Mesenchymal stem cell (in vitro differentiated cells and primary cell): Measurements from ENCODE around the gene ITGAX.
A peak's percentile ranks its signal among the peaks of the same experiment; 100 is the strongest.

Source experiments
- DNase-seq: peaks from one replicate; pipeline ENCODE4 v3.0.0-alpha.2; 2013
- H2AFZ ChIP-seq: one replicate; pipeline ENCODE4 v1.6.1; 2013; ENCODE audit warnings: low read depth, mild to moderate bottlenecking, control low read depth, inconsistent platforms, low read length, moderate library complexity
- H2AK5ac ChIP-seq: 2 replicates; pipeline ENCODE4 v1.6.1; 2013; ENCODE audit warnings: low read length, moderate library complexity, mild to moderate bottlenecking, inconsistent platforms; ENCODE audit not compliant: severe bottlenecking
- H2BK120ac ChIP-seq: one replicate; pipeline ENCODE4 v1.6.1; 2013; ENCODE audit warnings: low read depth, mild to moderate bottlenecking, inconsistent platforms, low read length, moderate library complexity
- H2BK12ac ChIP-seq, 2 experiments: one replicate each; pipeline ENCODE4 v1.6.1; 2013; ENCODE audit warnings: inconsistent platforms in 2 of 2, low read length in 2 of 2, mild to moderate bottlenecking in 2 of 2, moderate library complexity in 2 of 2, control low read depth in 1 of 2
- H2BK15ac ChIP-seq: one replicate; pipeline ENCODE4 v1.6.1; 2013; ENCODE audit warnings: mild to moderate bottlenecking, low read depth, inconsistent platforms; ENCODE audit not compliant: poor library complexity, severe bottlenecking
- H2BK5ac ChIP-seq: 2 replicates; pipeline ENCODE4 v1.6.1; 2013; ENCODE audit warnings: low read depth, mild to moderate bottlenecking, low read length, control low read depth, inconsistent platforms; ENCODE audit not compliant: poor library complexity, severe bottlenecking
- H3K14ac ChIP-seq, 2 experiments: one replicate each; pipeline ENCODE4 v1.6.1; 2013; ENCODE audit warnings: inconsistent platforms in 2 of 2, low read length in 2 of 2, control low read depth in 1 of 2, mild to moderate bottlenecking in 1 of 2, moderate library complexity in 1 of 2
- H3K18ac ChIP-seq, 2 experiments: one replicate each; pipeline ENCODE4 v1.6.1; 2013; ENCODE audit warnings: inconsistent platforms in 2 of 2, low read length in 2 of 2, control low read depth in 1 of 2, low read depth in 1 of 2, mild to moderate bottlenecking in 1 of 2
- H3K23ac ChIP-seq, 2 experiments: one replicate each; pipeline ENCODE4 v1.6.1; 2013; ENCODE audit warnings: inconsistent platforms in 2 of 2, low read length in 2 of 2, mild to moderate bottlenecking in 2 of 2, moderate library complexity in 2 of 2, control low read depth in 1 of 2
- H3K27ac ChIP-seq: 2 replicates; pipeline ENCODE4 v1.5.1; 2013; ENCODE audit warnings: mild to moderate bottlenecking, moderate library complexity, low read length, control low read depth, inconsistent platforms; ENCODE audit not compliant: poor library complexity, severe bottlenecking
- H3K27me3 ChIP-seq, 2 experiments: 2 replicates each; pipeline versions ENCODE4 v1.6.1 to v1.7.0; 2013; ENCODE audit warnings: low read length in 2 of 2, mild to moderate bottlenecking in 2 of 2, moderate library complexity in 2 of 2, control low read depth in 1 of 2, inconsistent platforms in 1 of 2; ENCODE audit not compliant: control insufficient read depth in 1 of 2, insufficient read depth in 1 of 2
- H3K36me3 ChIP-seq, 2 experiments: 2 replicates each; pipeline versions ENCODE4 v1.6.1 to v1.7.0; 2013; ENCODE audit warnings: low read length in 2 of 2, control low read depth in 1 of 2, inconsistent platforms in 1 of 2, low read depth in 1 of 2, mild to moderate bottlenecking in 1 of 2; ENCODE audit not compliant: insufficient read depth in 2 of 2, control insufficient read depth in 1 of 2
- H3K4ac ChIP-seq, 2 experiments: one replicate each; pipeline ENCODE4 v1.6.1; 2013; ENCODE audit warnings: inconsistent platforms in 2 of 2, low read length in 2 of 2, mild to moderate bottlenecking in 2 of 2, moderate library complexity in 2 of 2, control low read depth in 1 of 2, low read depth in 1 of 2
- H3K4me1 ChIP-seq: 2 replicates; pipeline ENCODE4 v1.6.1; 2013; ENCODE audit warnings: low read depth, low read length, control low read depth; ENCODE audit not compliant: control insufficient read depth, insufficient read depth
- H3K4me2 ChIP-seq: 2 replicates; pipeline ENCODE4 v1.6.1; 2013; ENCODE audit warnings: low read length, mild to moderate bottlenecking, inconsistent platforms; ENCODE audit not compliant: poor library complexity, severe bottlenecking
- H3K4me3 ChIP-seq, 2 experiments: 2 replicates each; pipeline versions ENCODE4 v1.5.1 to v1.7.0; 2013; ENCODE audit warnings: low read length in 2 of 2, mild to moderate bottlenecking in 2 of 2, control low read depth in 1 of 2, low read depth in 1 of 2; ENCODE audit not compliant: insufficient read depth in 1 of 2
- H3K79me1 ChIP-seq: replicated peaks from 2 replicates; pipeline ENCODE4 v1.6.1; 2013; ENCODE audit warnings: mild to moderate bottlenecking, control low read depth, low read length, inconsistent platforms; ENCODE audit not compliant: poor library complexity, severe bottlenecking
- H3K9ac ChIP-seq: 2 replicates; pipeline ENCODE4 v1.7.0; 2013; ENCODE audit warnings: mild to moderate bottlenecking, low read length, moderate library complexity
- H3K9me3 ChIP-seq: 2 replicates; pipeline ENCODE4 v1.7.0; 2013; ENCODE audit warnings: mild to moderate bottlenecking, low read length; ENCODE audit not compliant: control insufficient read depth
- H4K8ac ChIP-seq: one replicate; pipeline ENCODE4 v1.6.1; 2013; ENCODE audit warnings: inconsistent platforms, mild to moderate bottlenecking, low read length, moderate library complexity
- H4K91ac ChIP-seq: one replicate; pipeline ENCODE4 v1.6.1; 2013; ENCODE audit warnings: mild to moderate bottlenecking, low read length, inconsistent platforms
- WGBS: methylation state at CpG from one replicate; pipeline ENCODE4 v1.1.7; 2013; ENCODE audit warnings: mixed read lengths; 5-methylcytosine and 5-hydroxymethylcytosine counted together

The ITGAX gene

GRCh38 chr16:31423241-31423640 lies 68.3 kb downstream of the ITGAX start:
- Histone ChIP-seq H4K91ac (no peak overlapping the region), H3K27ac (no peak overlapping the region), H3K14ac (no peak overlapping the region), H2AFZ (no peak overlapping the region), H3K9me3 (peaks cover 19% of the 10 kb centered on the region), H2AK5ac (no peak overlapping the region), H4K8ac (no peak overlapping the region), H2BK120ac (no peak overlapping the region), H3K18ac (no peak overlapping the region), H3K27me3 (peaks cover 7 to 46% of the 10 kb centered on the region in 2 experiments), H3K4ac (no peak overlapping the region), H2BK15ac (no peak overlapping the region), H3K23ac (no peak overlapping the region), H3K4me3 (no peak overlapping the region), H3K79me1 (no peaks in the 10 kb centered on the region), H2BK5ac (no peak overlapping the region), H3K4me2 (no peak overlapping the region), H3K36me3 (no peaks in the 10 kb centered on the region), H3K9ac (no peak overlapping the region), H3K4me1 (peaks cover 3% of the 10 kb centered on the region), H2BK12ac (no peak overlapping the region)
- no peak for DNase-seq
- WGBS, result 45% methylated on average over 2 of the region's 3 CpGs

- Histone ChIP-seq H2BK12ac (no peak overlapping the region), H3K18ac (no peak overlapping the region), H2BK15ac (no peak overlapping the region), H3K4me1 (peaks cover 3% of the 10 kb centered on the region), H2BK5ac (no peak overlapping the region), H3K36me3 (no peaks in the 10 kb centered on the region), H3K9ac (no peak overlapping the region), H3K27ac (no peak overlapping the region), H3K27me3 (peaks cover 11 to 48% of the 10 kb centered on the region in 2 experiments), H2BK120ac (no peak overlapping the region), H3K23ac (no peak overlapping the region), H3K4me2 (no peak overlapping the region), H3K4me3 (no peak overlapping the region), H3K79me1 (no peaks in the 10 kb centered on the region), H3K14ac (no peak overlapping the region), H3K9me3 (peaks cover 19% of the 10 kb centered on the region), H4K91ac (no peak overlapping the region), H4K8ac (no peak overlapping the region), H2AFZ (no peak overlapping the region), H2AK5ac (no peak overlapping the region), H3K4ac (no peak overlapping the region)
- 86% methylated on average over 11 of the region's 12 CpGs for WGBS
- no peak for DNase-seq
These were observed 68.8 kb downstream of the ITGAX start for GRCh38 chr16:31423801-31424200.

GRCh38 chr16:31427441-31428278 lies 72.7 kb downstream of the ITGAX start:
- Histone ChIP-seq H2BK15ac (no peak overlapping the region), H2AFZ (no peak overlapping the region), H3K4me3 (peak overlapping the region in 1 of 2 experiments; percentile 61), H3K9ac (no peak overlapping the region), H3K14ac (no peak overlapping the region), H2BK12ac (no peak overlapping the region), H4K91ac (no peak overlapping the region), H3K18ac (no peak overlapping the region), H4K8ac (peak overlapping the region; percentile 13), H2AK5ac (no peak overlapping the region), H3K4me2 (no peak overlapping the region), H2BK120ac (no peak overlapping the region), H3K4ac (no peak overlapping the region), H3K79me1 (no peaks in the 10 kb centered on the region), H3K23ac (no peak overlapping the region), H3K27me3 (peaks cover 22 to 34% of the 10 kb centered on the region in 2 experiments), H2BK5ac (no peak overlapping the region), H3K4me1 (peaks cover 3% of the 10 kb centered on the region), H3K27ac (no peak overlapping the region), H3K36me3 (no peaks in the 10 kb centered on the region), H3K9me3 (peaks cover 5% of the 10 kb centered on the region)
- WGBS, result 39% methylated on average over 53 of the region's 83 CpGs
- no peak for DNase-seq

GRCh38 chr16:31428279-31428597 lies 73.3 kb downstream of the ITGAX start, which contains the start of gene COX6A2:
TSS of gene COX6A2 (minus strand) at chr16:31428360. CDS start at chr16:31428325, 35 bp downstream.
- Histone ChIP-seq H3K4me3 (peak within 1 kb of the TSS in 1 of 2 experiments; percentile 61), H3K9me3 (no peaks in the 10 kb centered on the region), H3K27ac (no peak within 1 kb of the TSS), H3K4ac (no peak within 1 kb of the TSS), H2BK5ac (no peak within 1 kb of the TSS), H2BK15ac (no peak within 1 kb of the TSS), H4K91ac (no peak within 1 kb of the TSS), H3K36me3 (no peaks in the 10 kb centered on the region), H3K27me3 (peaks cover 19 to 28% of the 10 kb centered on the region in 2 experiments), H2AK5ac (no peak within 1 kb of the TSS), H3K79me1 (no peaks in the 10 kb centered on the region), H2BK120ac (no peak within 1 kb of the TSS), H3K18ac (no peak within 1 kb of the TSS), H3K23ac (no peak within 1 kb of the TSS), H3K4me2 (no peak within 1 kb of the TSS), H2AFZ (no peak within 1 kb of the TSS), H3K9ac (no peak within 1 kb of the TSS), H2BK12ac (no peak within 1 kb of the TSS), H3K4me1 (peaks cover 3% of the 10 kb centered on the region), H4K8ac (peak within 1 kb of the TSS; percentile 13), H3K14ac (no peak within 1 kb of the TSS)
- WGBS, result 29% methylated on average over 7 of the region's 7 CpGs
- DNase-seq, result no peak
